ENCODE data around the gene PRDM15.

The PRDM15 gene

GRCh38 chr21:41873426-41873825, 5.7 kb downstream of the PRDM15 start:
- Histone ChIP-seq H3K9ac (ENCODE audit: low read depth, low read length, poor library complexity, severe bottlenecking) (no peak overlapping the region), H3K9me3 (ENCODE audit: insufficient read depth, low read depth, low read length) (no peaks in the 10 kb centered on the region), H3K79me2 (ENCODE audit: insufficient read depth, low read length) (peaks cover 67% of the 10 kb centered on the region), H3K36me3 (ENCODE audit: insufficient read depth, low read length) (no peaks in the 10 kb centered on the region), H4K20me1 (ENCODE audit: insufficient read depth, low read length, poor library complexity, severe bottlenecking) (no peaks in the 10 kb centered on the region), H3K27me3 (ENCODE audit: insufficient read depth, low read length, poor library complexity, severe bottlenecking) (no peaks in the 10 kb centered on the region), H2AFZ (ENCODE audit: low read length) (no peak overlapping the region), H3F3A (ENCODE audit: low read depth) (no peaks in the 10 kb centered on the region), H3K9me2 (replicated peaks; ENCODE audit: low read depth, low read length) (no peaks in the 10 kb centered on the region), H3K4me1 (ENCODE audit: insufficient read depth, low read length, poor library complexity, severe bottlenecking) (peaks cover 33% of the 10 kb centered on the region), H3K4me3 (ENCODE audit: low read length, poor library complexity, severe bottlenecking) (no peak overlapping the region), H3K4me2 (ENCODE audit: low read depth, low read length, poor library complexity, severe bottlenecking) (no peak overlapping the region)
- no peak for TF ChIP-seq EZH2phosphoT487 (IDR thresholded peaks at IDR 0.05; ENCODE audit: borderline replicate concordance)
- no peak for TF ChIP-seq CTCF (conservative IDR thresholded peaks at IDR 0.05; ENCODE audit: low read length)

GRCh38 chr21:41873005-41873404, 6.1 kb downstream of the PRDM15 start:
- Histone ChIP-seq H3K36me3 (ENCODE audit: insufficient read depth, low read length) (no peaks in the 10 kb centered on the region), H3K79me2 (ENCODE audit: insufficient read depth, low read length) (peaks cover 63% of the 10 kb centered on the region), H3K9ac (ENCODE audit: low read depth, low read length, poor library complexity, severe bottlenecking) (no peak overlapping the region), H3K4me2 (ENCODE audit: low read depth, low read length, poor library complexity, severe bottlenecking) (no peak overlapping the region), H4K20me1 (ENCODE audit: insufficient read depth, low read length, poor library complexity, severe bottlenecking) (no peaks in the 10 kb centered on the region), H2AFZ (ENCODE audit: low read length) (no peak overlapping the region), H3F3A (ENCODE audit: low read depth) (no peaks in the 10 kb centered on the region), H3K9me2 (replicated peaks; ENCODE audit: low read depth, low read length) (no peaks in the 10 kb centered on the region), H3K4me1 (ENCODE audit: insufficient read depth, low read length, poor library complexity, severe bottlenecking) (peaks cover 35% of the 10 kb centered on the region), H3K4me3 (ENCODE audit: low read length, poor library complexity, severe bottlenecking) (no peak overlapping the region), H3K27me3 (ENCODE audit: insufficient read depth, low read length, poor library complexity, severe bottlenecking) (no peaks in the 10 kb centered on the region), H3K9me3 (ENCODE audit: insufficient read depth, low read depth, low read length) (no peaks in the 10 kb centered on the region)
- TF ChIP-seq CTCF (conservative IDR thresholded peaks at IDR 0.05; ENCODE audit: low read length) (no peak), EZH2phosphoT487 (IDR thresholded peaks at IDR 0.05; ENCODE audit: borderline replicate concordance) (no peak)

GRCh38 chr21:41871293-41872030, 7.7 kb downstream of the PRDM15 start:
- no peaks in the 10 kb centered on the region for H4K20me1 ChIP-seq (ENCODE audit: insufficient read depth, low read length, poor library complexity, severe bottlenecking)
- no peak overlapping the region for H3K4me2 ChIP-seq (ENCODE audit: low read depth, low read length, poor library complexity, severe bottlenecking)
- no peaks in the 10 kb centered on the region for H3K36me3 ChIP-seq (ENCODE audit: insufficient read depth, low read length)
- H3K79me2 ChIP-seq (ENCODE audit: insufficient read depth, low read length): peaks cover 48% of the 10 kb centered on the region
- H3K9ac ChIP-seq (ENCODE audit: low read depth, low read length, poor library complexity, severe bottlenecking): peak overlapping the region; percentile 30
- no peak for TF ChIP-seq CTCF (conservative IDR thresholded peaks at IDR 0.05; ENCODE audit: low read length)
- TF ChIP-seq EZH2phosphoT487 (IDR thresholded peaks at IDR 0.05; ENCODE audit: borderline replicate concordance): no peak
- H3K9me3 ChIP-seq (ENCODE audit: insufficient read depth, low read depth, low read length): no peaks in the 10 kb centered on the region
- no peaks in the 10 kb centered on the region for H3K27me3 ChIP-seq (ENCODE audit: insufficient read depth, low read length, poor library complexity, severe bottlenecking)
- H3K9me2 ChIP-seq (replicated peaks; ENCODE audit: low read depth, low read length): no peaks in the 10 kb centered on the region
- no peak overlapping the region for H3K4me3 ChIP-seq (ENCODE audit: low read length, poor library complexity, severe bottlenecking)
- H2AFZ ChIP-seq (ENCODE audit: low read length): no peak overlapping the region
- H3F3A ChIP-seq (ENCODE audit: low read depth): no peaks in the 10 kb centered on the region
- peaks cover 21% of the 10 kb centered on the region for H3K4me1 ChIP-seq (ENCODE audit: insufficient read depth, low read length, poor library complexity, severe bottlenecking)
